WTC11 (cell line): ENCODE data around the gene GATC.

Experiments
- ARID4B ChIP-seq: sonication (generic); formaldehyde crosslinking; IDR thresholded peaks from 2 replicates; pipeline ENCODE4 v1.8.0; 2023; ENCODE audit warnings: missing genetic modification reagents, mild to moderate bottlenecking, borderline replicate concordance
- ATF3 ChIP-seq: sonication (generic); formaldehyde crosslinking; conservative IDR thresholded peaks from 2 replicates; pipeline ENCODE4 v1.8.1; 2022; ENCODE audit warnings: mild to moderate bottlenecking, missing genetic modification reagents
- CREB1 ChIP-seq: sonication (generic); formaldehyde crosslinking; IDR thresholded peaks from 2 replicates; pipeline ENCODE4 v1.8.0; 2023; ENCODE audit warnings: mild to moderate bottlenecking, missing genetic modification reagents
- CTCF ChIP-seq: fragments of 200-600 bp; IDR thresholded peaks from 2 replicates; pipeline ENCODE4 v1.8.0; 2022; ENCODE audit warnings: antibody characterized with exemption
- ETV6 ChIP-seq: sonication (generic); formaldehyde crosslinking; IDR thresholded peaks from 2 replicates; pipeline ENCODE4 v1.8.1; 2022; ENCODE audit warnings: mild to moderate bottlenecking, missing genetic modification reagents
- JUN ChIP-seq: sonication (generic); formaldehyde crosslinking; IDR thresholded peaks from 2 replicates; pipeline ENCODE4 v1.8.0; 2023; ENCODE audit warnings: mild to moderate bottlenecking, missing genetic modification reagents
- NR2C2 ChIP-seq: sonication (generic); formaldehyde crosslinking; IDR thresholded peaks from 2 replicates; pipeline ENCODE4 v1.8.0; 2022; ENCODE audit warnings: mild to moderate bottlenecking, missing genetic modification reagents
- SMAD3 ChIP-seq: sonication (generic); formaldehyde crosslinking; IDR thresholded peaks from 2 replicates; pipeline ENCODE4 v1.8.0; 2022; ENCODE audit warnings: missing genetic modification reagents, mild to moderate bottlenecking, borderline replicate concordance
- ZNF512 ChIP-seq: sonication (generic); formaldehyde crosslinking; IDR thresholded peaks from 2 replicates; pipeline ENCODE4 v1.8.1; 2022; ENCODE audit warnings: missing genetic modification reagents, borderline replicate concordance

GRCh38 chr12:120428597-120429229 lies 17.5 kb upstream of the GATC start:
- TF ChIP-seq CTCF (no peak), ATF3 (CRISPR knock-in tag) (no peak), ZNF512 (CRISPR knock-in tag) (no peak), CREB1 (CRISPR knock-in tag) (no peak), ARID4B (no peak), NR2C2 (CRISPR knock-in tag) (no peak), JUN (CRISPR knock-in tag) (no peak), ETV6 (CRISPR knock-in tag) (no peak), SMAD3 (CRISPR knock-in tag) (no peak)
